Right lobe of liver (tissue), 6 donors: Measurements from ENCODE around the gene ATP5IF1. TPM values are rescaled to one million over a fixed set of nuclear protein-coding genes. Genes with fewer than 3 reads are reported as not detected.

Experiments
- ATAC-seq, 4 donors: fragments of 200-7000 bp; cut with Tn5 transposase; one replicate each; pipeline ENCODE4 v1.9.1; 2020; ENCODE audit warnings: mild to moderate bottlenecking in 4 of 4, moderate library complexity in 4 of 4
- DNase-seq, 3 donors: peaks; one replicate each; pipeline ENCODE4 v3.0.0-alpha.2; 2020
- H3K27ac ChIP-seq, 3 donors: fragments of 200-600 bp; one replicate each; pipeline ENCODE4 v1.8.0; 2022
- H3K27me3 ChIP-seq, 2 donors: fragments of 200-600 bp; one replicate each; pipeline ENCODE4 v1.8.0; 2022
- H3K36me3 ChIP-seq, 4 donors: fragments of 200-600 bp; sonication (generic) in 1 of 4; one replicate each; pipeline versions ENCODE4 v1.5.1 to v1.8.0; 2017 to 2022; ENCODE audit warnings: control low read depth in 1 of 4
- H3K4me1 ChIP-seq, 4 donors: fragments of 200-600 bp; sonication (generic) in 1 of 4; one replicate each; pipeline versions ENCODE4 v1.5.1 to v1.8.0; 2017 to 2022; ENCODE audit warnings: control low read depth in 1 of 4
- H3K4me3 ChIP-seq, 3 donors: fragments of 200-600 bp; one replicate each; pipeline ENCODE4 v1.8.0; 2022
- H3K9me3 ChIP-seq, 4 donors: fragments of 200-600 bp; sonication (generic) in 1 of 4; one replicate each; pipeline versions ENCODE4 v1.5.1 to v1.8.0; 2017 to 2022; ENCODE audit warnings: control low read depth in 1 of 4
- POLR2A ChIP-seq: fragments of 450-650 bp; IDR thresholded peaks from one replicate; pipeline ENCODE4 v1.6.1; 2017; ENCODE audit warnings: antibody characterized with exemption, mild to moderate bottlenecking
- WGBS: methylation state at CpG from one replicate; pipeline ENCODE4 v1.1.6; 2018; ENCODE audit warnings: low coverage, low lambda C conversion rate; ENCODE audit not compliant: insufficient coverage; ENCODE audit errors: missing lambda C conversion rate; 5-methylcytosine and 5-hydroxymethylcytosine counted together
- intact Hi-C, 2 donors: fragments of 100-400 bp; cut with DNase I; formaldehyde crosslinking; loops; one replicate each; pipeline versions ENCODE4 v1.11.2 to v1.14.1; 2022
- long read RNA-seq: library from polyadenylated mRNA; unstranded; transcript quantifications from one replicate; pipeline ENCODE4 v2.0.0, GENCODE V29; 2019
- total RNA-seq, 6 experiments: library from RNA; depleted of rRNA in 2 of 6; stranded (reverse); fragments of >200 nt in 2 of 6; fragmentation: NEBNext Ultra II Directional in 3 of 6; extraction: Animal tissue kit (Norgen Biotek cat#: 25700) in 3 of 6; gene quantifications; one replicate each; pipeline versions ENCODE4 v1.1.0 to v1.2.4, GENCODE V29; 2016 to 2023
- TF ChIP-seq, protein P1 (sequence below), 4 donors: fragments of 200-600 bp in 3 of 4; fragments of 450-650 bp in 1 of 4; IDR thresholded peaks; one replicate each; pipeline versions ENCODE4 v1.5.1 to v1.8.0; 2016 to 2022; ENCODE audit warnings: antibody characterized with exemption in 4 of 4, mild to moderate bottlenecking in 2 of 4
- donor health status: DM: no; HTN: yes; CAD: no.
- donor health status: DM: no; HTN: no; CAD: no.
- donor health status: DM: no; HTN: no; CAD: no.
- donor health status: DM: no; HTN: yes; CAD: no.
- donor health status: DM: no; HTN: yes; CAD: no.

Gene ATP5IF1
- total RNA-seq: 100 to 1,000 TPM in 4 of 6 experiments, 10 to 100 TPM in 2; 86.7 to 315 (median 116) TPM
- long read RNA-seq, transcript ATP5IF1-202 (2 exons, 1,855 nt): minor isoform, 5 of 79 reads
- long read RNA-seq, transcript ATP5IF1-201 (3 exons, 494 nt): major isoform, 70 of 79 reads
- long read RNA-seq, partial matches to known transcripts: 0 of 79 reads
- long read RNA-seq, other reads (novel, unspliced or antisense): 3 of 79 reads

DNA sequence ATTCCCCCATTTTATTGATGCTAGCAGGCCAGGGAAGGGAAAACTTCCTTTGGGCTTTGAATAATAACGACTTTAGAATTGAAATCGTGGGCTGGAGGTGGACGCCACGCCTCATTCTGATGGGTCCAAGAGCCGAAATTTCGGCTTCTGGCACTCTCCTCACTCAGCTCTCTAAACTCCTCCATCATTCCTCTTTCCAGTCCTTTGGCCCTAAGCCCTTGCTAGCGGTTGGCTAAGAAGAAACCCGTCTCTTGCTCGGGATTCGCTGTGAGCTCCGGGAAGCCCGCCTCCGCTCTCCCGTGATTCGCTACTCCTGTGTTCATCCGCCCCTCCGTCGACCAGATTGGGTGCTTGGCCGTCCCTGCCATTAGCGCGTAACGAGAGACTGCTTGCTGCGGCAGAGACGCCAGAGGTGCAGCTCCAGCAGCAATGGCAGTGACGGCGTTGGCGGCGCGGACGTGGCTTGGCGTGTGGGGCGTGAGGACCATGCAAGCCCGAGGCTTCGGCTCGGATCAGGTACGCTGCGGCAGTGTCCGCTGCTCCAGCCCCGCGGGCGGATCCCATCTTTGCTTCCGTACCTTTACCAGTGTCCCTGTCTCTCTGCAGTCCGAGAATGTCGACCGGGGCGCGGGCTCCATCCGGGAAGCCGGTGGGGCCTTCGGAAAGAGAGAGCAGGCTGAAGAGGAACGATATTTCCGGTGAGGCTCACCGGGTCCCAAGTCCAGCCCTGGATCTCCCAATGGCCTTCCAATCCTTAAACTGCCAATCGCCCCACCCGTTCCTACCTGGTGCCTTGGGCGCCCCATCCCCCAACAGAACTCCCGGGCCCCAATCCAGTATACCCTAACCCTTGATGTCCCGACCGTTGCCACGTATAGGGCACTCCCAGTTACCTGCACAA lies at the start of gene ATP5IF1:
TSS of gene ATP5IF1 (plus strand) at position 370 of the 901 bp plus-strand sequence. CDS start at position 430, 60 bp downstream.
- peak within 1 kb of the TSS; percentile 66 to 95 (median 94) for H3K27ac ChIP-seq
- H3K36me3 ChIP-seq: no peaks in the 10 kb centered on the region
- peak; percentile 97 to 98 (median 98) for DNase-seq
- peak within 1 kb of the TSS; percentile 87 to 96 (median 93) for H3K4me3 ChIP-seq
- ATAC-seq: peak; percentile 92 to 98 (median 94)
- intact Hi-C loops: no loop called here
- no peaks in the 10 kb centered on the region for H3K27me3 ChIP-seq
- WGBS: 0% methylated on average over 19 of the region's 60 CpGs
- H3K4me1 ChIP-seq: peaks cover 0 to 24% (median 8%) of the 10 kb centered on the region in 4 donors
- H3K9me3 ChIP-seq: no peaks in the 10 kb centered on the region
- TF ChIP-seq, protein P1, sequence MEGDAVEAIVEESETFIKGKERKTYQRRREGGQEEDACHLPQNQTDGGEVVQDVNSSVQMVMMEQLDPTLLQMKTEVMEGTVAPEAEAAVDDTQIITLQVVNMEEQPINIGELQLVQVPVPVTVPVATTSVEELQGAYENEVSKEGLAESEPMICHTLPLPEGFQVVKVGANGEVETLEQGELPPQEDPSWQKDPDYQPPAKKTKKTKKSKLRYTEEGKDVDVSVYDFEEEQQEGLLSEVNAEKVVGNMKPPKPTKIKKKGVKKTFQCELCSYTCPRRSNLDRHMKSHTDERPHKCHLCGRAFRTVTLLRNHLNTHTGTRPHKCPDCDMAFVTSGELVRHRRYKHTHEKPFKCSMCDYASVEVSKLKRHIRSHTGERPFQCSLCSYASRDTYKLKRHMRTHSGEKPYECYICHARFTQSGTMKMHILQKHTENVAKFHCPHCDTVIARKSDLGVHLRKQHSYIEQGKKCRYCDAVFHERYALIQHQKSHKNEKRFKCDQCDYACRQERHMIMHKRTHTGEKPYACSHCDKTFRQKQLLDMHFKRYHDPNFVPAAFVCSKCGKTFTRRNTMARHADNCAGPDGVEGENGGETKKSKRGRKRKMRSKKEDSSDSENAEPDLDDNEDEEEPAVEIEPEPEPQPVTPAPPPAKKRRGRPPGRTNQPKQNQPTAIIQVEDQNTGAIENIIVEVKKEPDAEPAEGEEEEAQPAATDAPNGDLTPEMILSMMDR (IDR thresholded peaks at IDR 0.05): no peak
- peak; percentile 95 for TF ChIP-seq POLR2A

DNA sequence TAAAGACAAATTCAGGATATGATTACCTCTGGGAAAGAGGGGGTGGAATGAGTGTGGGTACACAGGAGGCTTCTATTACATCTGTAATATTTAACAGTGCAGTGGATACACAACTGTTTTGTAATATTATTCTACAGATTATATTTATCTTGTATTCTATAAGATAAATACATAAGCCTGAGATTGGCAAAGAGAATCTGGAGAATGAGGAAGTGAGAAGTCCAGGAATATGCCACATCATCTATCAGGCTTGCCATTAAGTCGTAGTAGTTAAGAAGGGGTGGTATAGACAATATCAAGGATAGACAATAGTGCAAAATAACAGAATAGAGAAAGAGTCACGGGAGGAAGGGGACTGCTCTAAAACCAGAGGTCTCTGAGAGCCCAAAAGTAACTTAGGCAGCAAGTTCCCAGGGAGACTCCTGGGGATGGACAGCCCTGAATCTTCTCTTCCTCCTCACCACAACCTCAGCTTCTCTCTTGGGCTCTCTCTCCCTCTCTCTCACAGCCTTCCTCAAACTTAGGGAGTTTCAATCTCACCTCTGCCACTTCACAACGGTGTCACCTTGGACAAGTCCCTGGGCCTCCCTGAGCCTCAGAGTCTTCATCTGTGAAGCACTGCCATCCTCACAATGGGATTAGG lies 45.5 kb upstream of the ATP5IF1 start:
- peaks cover 0 to 2% (median 0%) of the 10 kb centered on the region in 4 donors for H3K4me1 ChIP-seq
- no peaks in the 10 kb centered on the region for H3K36me3 ChIP-seq
- H3K9me3 ChIP-seq: no peaks in the 10 kb centered on the region
- DNase-seq: no peak
- intact Hi-C loops: loop anchor here in 1 of 2 donors (10.0 kb wide), 1 partner anchor 96 kb away; no protein-coding TSS in a partner anchor
- H3K27ac ChIP-seq: no peak overlapping the region
- peak in 3 of 4 donors; percentile 9 to 24 (median 15) for ATAC-seq
- no peaks in the 10 kb centered on the region for H3K27me3 ChIP-seq
- H3K4me3 ChIP-seq: no peak overlapping the region
- TF ChIP-seq POLR2A: no peak
- TF ChIP-seq, protein P1 (IDR thresholded peaks at IDR 0.05): no peak
- 43% methylated on average over 3 of the region's 3 CpGs for WGBS

DNA sequence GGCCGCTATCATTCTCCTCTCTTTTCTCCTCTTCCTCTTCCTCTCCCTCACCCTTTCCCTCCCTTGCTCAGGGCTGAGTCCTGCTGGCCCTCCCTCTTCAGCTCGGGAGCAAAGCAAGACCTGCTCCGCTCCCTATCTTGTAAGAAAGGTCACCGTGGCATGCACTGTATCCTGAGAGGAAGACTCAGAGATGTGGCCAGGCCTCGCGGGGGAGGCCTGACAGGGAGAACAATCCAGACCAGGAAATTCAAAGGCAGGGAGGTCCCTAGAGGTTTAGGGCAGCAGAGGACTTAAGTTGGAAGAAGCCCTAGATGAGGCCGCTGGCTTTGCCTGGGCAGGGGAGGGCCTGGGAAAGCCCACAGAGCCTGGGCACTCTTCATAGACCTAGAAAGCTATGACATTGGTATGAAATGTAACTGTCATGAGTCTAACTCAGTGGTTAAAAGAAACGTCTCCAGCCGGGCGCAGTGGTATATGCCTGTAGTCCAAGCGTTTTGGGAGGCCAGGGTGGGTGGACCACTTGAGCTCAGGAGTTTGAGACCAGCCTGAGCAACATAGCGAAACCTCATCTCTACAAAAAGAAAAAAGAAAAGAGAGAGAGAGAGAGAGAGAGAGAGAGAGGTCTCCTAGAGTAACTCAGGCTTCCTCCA lies 44.8 kb upstream of the ATP5IF1 start:
- TF ChIP-seq, protein P1 (IDR thresholded peaks at IDR 0.05): no peak
- no peak for TF ChIP-seq POLR2A
- intact Hi-C loops: loop anchor here in 1 of 2 donors (10.0 kb wide), 1 partner anchor 96 kb away; no protein-coding TSS in a partner anchor
- Histone ChIP-seq H3K27me3 (no peaks in the 10 kb centered on the region), H3K36me3 (no peaks in the 10 kb centered on the region), H3K9me3 (no peaks in the 10 kb centered on the region), H3K4me1 (peaks cover 0 to 6% (median 0%) of the 10 kb centered on the region in 4 donors), H3K27ac (no peak overlapping the region), H3K4me3 (no peak overlapping the region)
- DNase-seq (peak in 1 of 3 donors; percentile 40), ATAC-seq (peak; percentile 45 to 63 (median 46))
- 60% methylated on average over 10 of the region's 12 CpGs for WGBS

DNA sequence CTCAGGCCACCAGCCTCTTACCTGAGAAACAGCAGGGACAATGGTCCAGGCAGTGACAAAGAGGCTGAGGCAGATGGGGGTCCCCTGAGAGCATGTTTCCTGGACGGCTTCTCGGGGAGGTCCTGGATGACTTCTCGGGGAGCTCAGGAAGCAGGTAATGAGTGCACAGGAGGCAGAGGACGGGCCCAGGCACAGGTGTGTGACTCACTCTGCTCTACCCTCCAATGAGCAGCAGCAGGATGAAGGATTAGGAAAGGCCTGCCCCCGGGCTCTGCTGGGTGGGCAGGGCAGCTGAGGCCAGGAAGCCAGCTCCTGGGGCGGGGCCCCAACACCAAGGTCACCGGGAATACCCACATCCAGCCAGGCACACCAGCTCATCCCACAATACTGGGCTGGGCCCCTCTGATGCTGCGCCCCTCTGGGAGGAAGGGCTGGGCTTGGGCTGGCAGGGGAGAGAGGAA lies 42.2 kb upstream of the ATP5IF1 start:
- TF ChIP-seq, protein P1 (IDR thresholded peaks at IDR 0.05): no peak
- TF ChIP-seq POLR2A: no peak
- DNase-seq (peak in 1 of 3 donors; percentile 42), ATAC-seq (peak in 1 of 4 donors; percentile 8)
- H3K27me3 ChIP-seq: no peaks in the 10 kb centered on the region
- H3K4me3 ChIP-seq: no peak overlapping the region
- no peaks in the 10 kb centered on the region for H3K9me3 ChIP-seq
- H3K4me1 ChIP-seq: peaks cover 0 to 6% (median 0%) of the 10 kb centered on the region in 4 donors
- H3K36me3 ChIP-seq: peaks cover 0 to 3% (median under 1%) of the 10 kb centered on the region in 4 donors
- intact Hi-C loops: loop anchor here in 1 of 2 donors (10.0 kb wide), 1 partner anchor 99 kb away; no protein-coding TSS in a partner anchor
- H3K27ac ChIP-seq: no peak overlapping the region
- no CpG with 5 or more reads among the region's 8 CpGs for WGBS
